ENCODE measurements around the gene NRROS.

NRROS gene

GRCh38 chr3:196689941-196690660 lies 50.6 kb downstream of the NRROS start:
- no peak for DNase-seq

DNA sequence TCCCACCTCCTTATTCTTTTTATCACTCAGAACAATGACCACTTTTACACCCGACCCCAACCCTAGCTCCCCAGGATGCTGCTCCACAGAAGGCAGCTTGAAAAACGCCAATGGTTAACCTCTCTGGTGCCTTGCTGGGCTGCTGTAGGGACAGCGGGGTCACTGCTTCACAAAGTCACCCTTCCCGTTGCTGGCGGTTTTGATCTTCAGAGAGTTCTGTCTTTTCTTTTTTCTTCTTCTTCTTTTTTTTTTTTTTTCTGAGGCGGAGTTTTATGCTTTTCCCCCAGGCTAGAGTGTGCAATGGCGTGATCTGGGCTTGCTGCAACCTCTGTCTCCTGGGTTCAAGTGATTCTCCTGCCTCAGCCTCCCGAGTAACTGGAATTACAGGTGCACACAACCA lies 51.9 kb downstream of the NRROS start:
- no peak for DNase-seq

GRCh38 chr3:196694202-196694638 lies 54.7 kb downstream of the NRROS start:
- DNase-seq, result no peak

DNA sequence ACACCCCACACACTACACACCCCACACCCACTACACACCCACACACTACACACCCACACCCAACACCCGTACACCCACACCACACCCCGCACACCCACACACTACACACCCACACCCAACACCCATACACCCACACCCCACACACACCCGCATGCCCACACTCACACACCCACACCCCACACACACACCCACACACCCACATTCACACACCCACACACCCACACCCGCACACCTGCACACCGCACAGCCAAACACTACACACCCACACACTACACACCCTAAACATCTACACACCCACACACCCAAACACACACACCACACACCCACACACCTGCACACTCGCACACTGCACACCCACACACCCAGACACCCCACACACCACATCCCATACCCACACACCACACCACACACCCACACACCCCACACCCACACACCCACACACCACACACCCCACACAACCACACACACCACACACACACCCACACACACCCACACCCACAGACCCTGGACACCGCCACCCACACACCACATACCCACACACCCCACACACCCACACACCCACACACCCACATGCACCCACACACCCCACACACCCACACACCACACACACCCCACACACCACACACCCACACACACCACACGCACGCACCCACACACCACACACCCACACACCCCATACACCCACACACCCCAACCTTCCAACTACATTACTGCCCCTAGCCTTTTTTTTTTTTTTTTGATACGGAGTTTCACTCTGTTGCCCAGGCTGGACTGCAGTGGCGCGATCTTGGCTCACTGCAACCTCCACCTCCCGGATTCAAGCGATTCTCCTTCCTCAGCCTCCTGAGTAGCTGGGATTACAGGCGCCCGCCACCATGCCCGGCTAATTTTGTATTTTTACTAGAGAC lies 55.7 kb downstream of the NRROS start:
- DNase-seq, result no peak

DNA sequence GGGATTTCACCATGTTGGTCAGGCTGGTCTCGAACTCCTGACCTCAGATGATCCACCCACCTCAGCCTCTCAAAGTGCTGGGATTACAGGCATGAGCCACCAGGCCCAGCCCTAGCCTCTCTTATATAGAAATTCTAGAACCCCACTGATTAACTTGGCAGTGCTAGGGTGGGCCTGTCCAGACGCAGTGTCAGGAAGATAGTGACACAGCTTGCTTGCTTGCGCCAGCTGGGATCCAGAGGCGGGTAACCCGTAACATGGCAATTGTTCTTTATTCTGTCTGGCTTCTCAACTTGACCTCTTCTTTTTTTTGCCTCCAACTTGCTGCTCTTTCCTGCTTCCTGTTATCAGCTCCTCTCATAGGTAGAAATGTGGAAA lies 56.3 kb downstream of the NRROS start:
- no peak for DNase-seq

- DNase-seq, result no peak
Observed at GRCh38 chr3:196697270-196697669, 57.8 kb downstream of the NRROS start.

- no peak for DNase-seq
Observed at GRCh38 chr3:196699749-196700148, 60.3 kb downstream of the NRROS start.

DNA sequence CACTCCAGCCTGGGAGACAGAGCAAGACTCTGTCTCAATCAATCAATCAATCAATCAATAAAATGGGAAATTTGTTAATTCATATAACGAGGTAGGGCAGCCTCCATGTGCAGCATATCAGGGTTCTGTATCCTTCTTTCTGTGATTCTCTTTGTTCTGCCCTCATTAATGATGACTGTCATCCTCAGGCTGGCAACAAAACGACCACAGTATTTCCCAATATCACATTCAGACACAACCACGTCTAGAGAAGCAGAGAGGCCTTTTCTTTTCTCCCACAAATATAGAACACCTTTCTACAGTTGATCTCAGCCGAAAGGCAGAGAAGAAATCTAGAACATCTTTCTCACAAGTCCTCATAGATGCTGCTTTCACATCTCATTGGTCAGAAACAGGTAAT lies 61.3 kb downstream of the NRROS start:
- DNase-seq, result no peak

- no peak for DNase-seq
Observed at GRCh38 chr3:196706327-196706726, 66.8 kb downstream of the NRROS start.

GRCh38 chr3:196706731-196707130 lies 67.2 kb downstream of the NRROS start:
- DNase-seq, result no peak

DNA sequence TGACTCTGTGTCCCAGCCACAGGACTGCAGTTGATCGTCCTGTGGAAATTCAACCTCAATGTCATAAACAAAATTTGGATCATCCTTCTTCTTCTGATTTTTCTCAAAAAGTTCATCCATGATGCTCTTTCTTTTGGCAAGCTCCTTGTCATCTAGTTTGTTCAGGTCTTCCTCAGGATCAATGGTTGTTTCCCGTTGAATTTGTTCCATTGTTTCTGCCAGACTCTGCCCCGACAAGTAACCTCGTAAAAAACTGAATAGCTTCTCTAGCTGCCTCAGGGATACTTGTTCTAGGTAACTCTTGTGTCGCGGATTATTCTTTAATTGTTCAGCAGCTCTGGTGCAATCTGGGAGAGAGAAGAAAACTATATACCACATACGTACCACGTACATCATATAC lies 68.1 kb downstream of the NRROS start:
- DNase-seq, result no peak

DNA sequence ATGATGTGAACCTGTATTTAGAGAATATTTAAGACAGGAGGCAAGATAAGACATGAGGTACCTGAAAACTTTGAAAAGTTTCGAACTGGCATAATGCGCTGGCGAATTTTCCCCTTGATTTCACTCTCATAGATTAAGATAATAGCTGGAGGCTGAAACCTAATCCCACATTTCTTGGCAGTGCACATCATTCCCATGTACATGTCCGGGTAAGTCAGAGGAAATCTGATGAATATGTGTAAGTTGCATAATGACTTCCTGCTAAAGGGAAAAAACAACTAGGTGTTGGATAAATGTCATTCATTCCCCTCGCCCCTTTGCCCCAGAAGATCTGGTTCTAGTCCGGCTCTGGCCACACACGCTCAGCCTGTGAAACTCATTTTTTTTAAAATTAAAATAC lies 69.0 kb downstream of the NRROS start:
- DNase-seq, result no peak
